ENCODE data around the gene TSR3.
A peak's percentile ranks its signal among the peaks of the same experiment; 100 is the strongest.

TSR3 gene

DNA sequence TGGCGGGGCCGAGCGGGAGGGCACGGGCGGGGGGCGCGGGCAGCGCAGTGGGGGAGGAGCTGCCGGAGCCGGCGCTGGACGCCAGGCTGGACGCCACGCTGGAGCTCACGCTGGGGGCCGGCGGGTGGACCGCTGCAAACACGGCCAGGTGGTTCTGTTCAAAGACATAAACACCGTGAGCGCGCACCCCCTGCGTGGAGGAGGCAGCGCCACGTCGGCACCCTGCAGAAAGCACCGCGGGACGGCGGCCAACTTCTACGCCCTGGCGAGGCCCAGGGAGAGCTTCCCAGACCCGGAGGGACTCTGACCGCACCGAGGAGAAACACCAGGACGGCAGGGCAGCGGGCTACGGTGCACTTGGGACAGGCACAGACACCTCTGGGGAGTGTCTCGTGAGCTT is 33.6 kb upstream of the TSR3 start:
- no peak for TF ChIP-seq CTCF (conservative IDR thresholded peaks at IDR 0.05; ENCODE audit: control insufficient read depth, insufficient read depth, low read depth, low read length)
- no peak for DNase-seq (ENCODE audit: low read depth)

DNA sequence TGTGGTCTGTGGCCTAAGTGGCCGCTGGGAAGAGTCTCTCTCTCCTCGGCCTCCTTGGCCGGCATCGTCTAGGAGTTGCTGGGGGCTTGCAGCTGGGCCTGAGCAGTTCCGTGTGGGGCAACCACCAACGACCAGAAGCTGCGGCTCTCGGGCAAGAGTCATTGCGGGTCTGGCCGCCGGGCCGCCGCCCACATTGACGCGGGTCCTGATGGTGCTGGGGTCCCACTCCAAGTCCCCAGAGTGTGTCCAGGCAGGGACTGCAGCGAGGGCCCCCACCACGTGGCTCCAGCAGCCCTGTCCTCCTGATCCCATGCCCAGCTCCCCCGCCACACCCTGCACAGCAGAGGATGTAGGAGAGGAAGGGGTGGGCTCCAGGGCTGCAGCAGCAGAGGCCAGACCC is 31.9 kb upstream of the TSR3 start:
- H3K4me3 ChIP-seq (ENCODE audit: control insufficient read depth, low read depth, low read length): no peak overlapping the region
- TF ChIP-seq CTCF (conservative IDR thresholded peaks at IDR 0.05; ENCODE audit: control insufficient read depth, insufficient read depth, low read depth, low read length): no peak
- DNase-seq (ENCODE audit: low read depth): no peak

More for the DNA sequence above, 33.6 kb upstream of the TSR3 start:
- no peak overlapping the region for H3K4me3 ChIP-seq (ENCODE audit: control insufficient read depth, low read depth, low read length)

GRCh38 chr16:1381612-1382406 is 30.1 kb upstream of the TSR3 start:
- TF ChIP-seq CTCF (conservative IDR thresholded peaks at IDR 0.05; ENCODE audit: control insufficient read depth, insufficient read depth, low read depth, low read length): no peak
- H3K4me3 ChIP-seq (ENCODE audit: control insufficient read depth, low read depth, low read length): no peak overlapping the region
- no peak for DNase-seq (ENCODE audit: low read depth)

GRCh38 chr16:1380195-1380594 is 28.5 kb upstream of the TSR3 start:
- no peak for DNase-seq (ENCODE audit: low read depth)
- no peak overlapping the region for H3K4me3 ChIP-seq (ENCODE audit: control insufficient read depth, low read depth, low read length)
- TF ChIP-seq CTCF (conservative IDR thresholded peaks at IDR 0.05; ENCODE audit: control insufficient read depth, insufficient read depth, low read depth, low read length): no peak

DNA sequence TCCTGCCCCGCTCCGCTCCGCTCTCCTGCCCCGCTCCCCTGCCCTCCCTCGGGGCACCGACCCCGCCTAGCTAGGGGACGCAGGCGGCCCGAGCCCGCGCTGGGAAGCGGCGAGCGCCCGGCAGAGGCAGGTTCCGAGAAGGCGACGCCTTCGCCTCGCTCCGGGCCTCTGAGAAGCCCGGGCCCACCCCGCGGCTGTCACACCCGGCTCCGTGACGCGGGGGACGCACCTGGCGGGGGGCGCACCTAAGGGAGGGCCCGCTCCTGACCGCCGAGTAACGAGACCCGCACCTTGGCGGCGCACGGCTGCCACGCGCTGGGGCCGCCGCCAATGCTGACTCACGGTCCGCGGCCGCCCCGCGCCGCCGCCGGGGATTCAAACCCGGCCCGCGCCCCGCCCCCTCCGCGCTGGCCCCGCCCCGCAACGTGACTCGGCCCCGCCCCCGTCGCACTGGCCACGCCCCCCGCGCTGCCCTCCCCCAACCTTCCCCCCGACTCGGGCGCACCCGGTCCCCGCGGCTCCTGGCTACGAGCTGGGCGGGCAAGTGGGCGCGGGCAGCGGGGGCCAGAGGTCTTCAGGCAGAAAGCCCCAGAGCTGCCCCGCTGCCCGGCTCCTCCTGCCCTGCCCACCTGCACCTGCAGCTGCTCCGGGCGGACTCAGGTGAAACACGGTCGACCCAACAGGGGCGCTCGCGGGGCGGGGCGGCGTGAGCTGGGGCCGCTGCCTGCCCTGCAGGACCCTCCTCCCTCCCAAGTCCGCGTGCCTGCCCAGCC is 27.8 kb upstream of the TSR3 start:
- DNase-seq (ENCODE audit: low read depth): peak; percentile 39
- no peak for TF ChIP-seq CTCF (conservative IDR thresholded peaks at IDR 0.05; ENCODE audit: control insufficient read depth, insufficient read depth, low read depth, low read length)
- peak overlapping the region; percentile 20 for H3K4me3 ChIP-seq (ENCODE audit: control insufficient read depth, low read depth, low read length)

GRCh38 chr16:1378804-1379303 is 27.2 kb upstream of the TSR3 start:
- H3K4me3 ChIP-seq (ENCODE audit: control insufficient read depth, low read depth, low read length): peak overlapping the region; percentile 20
- DNase-seq (ENCODE audit: low read depth): peak; percentile 74
- no peak for TF ChIP-seq CTCF (conservative IDR thresholded peaks at IDR 0.05; ENCODE audit: control insufficient read depth, insufficient read depth, low read depth, low read length)
